ENCODE data around the gene SYT12. TPM values are rescaled to one million over a fixed set of nuclear protein-coding genes. Genes with fewer than 3 reads are reported as not detected.

SYT12 gene
- total and polyA plus RNA-seq, 4 donors, result 0.47 to 12.1 (median 1.4) TPM

- H3K27me3 ChIP-seq (ENCODE audit: control insufficient read depth in 4 of 4, insufficient read depth in 4 of 4, low read length in 3 of 4), result no peaks in the 10 kb centered on the region
- WGBS, result 81% methylated on average over 2 of the region's 2 CpGs
- H3K4me1 ChIP-seq (ENCODE audit: control insufficient read depth in 4 of 4, insufficient read depth in 4 of 4, low read length in 3 of 4), result peaks cover 2 to 11% (median 7%) of the 10 kb centered on the region in 4 donors
- no peak overlapping the region for H3K9ac ChIP-seq (ENCODE audit: low read depth in 1 of 2, low read length in 2 of 2)
- TF ChIP-seq ATF3 (IDR thresholded peaks at IDR 0.05) (no peak), GABPA (IDR thresholded peaks at IDR 0.05 in 1 of 2, conservative IDR thresholded peaks at IDR 0.05 in 1 of 2) (no peak), FOXA1 (IDR thresholded peaks at IDR 0.05) (no peak), EGR1 (IDR thresholded peaks at IDR 0.05; ENCODE audit: low read depth in 2 of 2) (no peak), JUND (IDR thresholded peaks at IDR 0.05) (no peak)
- no peak overlapping the region for H3K4me3 ChIP-seq (ENCODE audit: low read depth in 1 of 3, low read length in 3 of 3)
- H3K36me3 ChIP-seq (ENCODE audit: control insufficient read depth in 4 of 4, insufficient read depth in 3 of 4, low read depth in 1 of 4, low read length in 3 of 4), result no peaks in the 10 kb centered on the region
- DNase-seq (ENCODE audit: low spot score), result no peak
- no peaks in the 10 kb centered on the region for H3K9me3 ChIP-seq (ENCODE audit: control insufficient read depth in 4 of 4, low read length in 3 of 4)
- no peak overlapping the region for H3K27ac ChIP-seq (ENCODE audit: low read depth in 1 of 2, low read length in 2 of 2)
Observed at GRCh38 chr11:66992041-66992440, 30.9 kb upstream of the SYT12 start.

DNA sequence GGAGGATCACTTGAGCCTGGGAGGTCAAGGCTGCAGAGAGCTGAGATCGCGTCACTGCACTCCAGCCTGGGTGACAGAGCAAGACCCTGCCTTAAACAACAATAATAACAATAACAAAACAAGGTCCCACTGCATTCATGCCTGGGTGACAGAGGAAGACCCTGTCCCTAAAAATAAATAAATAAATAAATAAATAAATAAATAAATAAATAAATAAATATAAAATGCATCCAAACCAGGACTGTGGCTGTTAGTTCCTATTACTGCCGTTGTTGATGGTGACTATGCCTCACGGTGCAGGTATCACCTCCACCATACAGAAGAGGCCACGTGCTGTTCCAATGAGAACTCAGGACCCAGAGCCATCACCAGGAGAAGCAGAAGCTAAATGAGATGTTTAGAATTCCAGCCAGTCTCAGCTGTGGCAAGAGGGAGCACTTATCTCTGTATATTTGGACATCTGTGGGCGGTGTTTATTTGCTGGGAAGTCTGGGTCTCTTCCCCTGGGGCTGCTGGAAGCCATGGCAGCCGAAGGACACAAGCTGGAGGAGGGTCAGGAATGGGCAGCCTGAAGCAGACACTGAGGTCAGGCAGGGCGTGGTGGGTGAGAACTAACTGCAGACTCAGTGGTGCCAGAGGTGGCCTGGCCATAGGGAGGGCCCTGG lies 26.2 kb upstream of the SYT12 start:
- Histone ChIP-seq H3K36me3 (ENCODE audit: control insufficient read depth in 4 of 4, insufficient read depth in 3 of 4, low read depth in 1 of 4, low read length in 3 of 4) (no peaks in the 10 kb centered on the region), H3K9ac (ENCODE audit: low read depth in 1 of 2, low read length in 2 of 2) (no peak overlapping the region), H3K9me3 (ENCODE audit: control insufficient read depth in 4 of 4, low read length in 3 of 4) (no peaks in the 10 kb centered on the region), H3K27me3 (ENCODE audit: control insufficient read depth in 4 of 4, insufficient read depth in 4 of 4, low read length in 3 of 4) (no peaks in the 10 kb centered on the region), H3K27ac (ENCODE audit: low read depth in 1 of 2, low read length in 2 of 2) (no peak overlapping the region), H3K4me1 (ENCODE audit: control insufficient read depth in 4 of 4, insufficient read depth in 4 of 4, low read length in 3 of 4) (peaks cover 0 to 9% (median 4%) of the 10 kb centered on the region in 4 donors), H3K4me3 (ENCODE audit: low read depth in 1 of 3, low read length in 3 of 3) (no peak overlapping the region)
- no peak for DNase-seq (ENCODE audit: low spot score)
- WGBS, result 71% methylated on average over 8 of the region's 8 CpGs
- TF ChIP-seq HNF4A (conservative IDR thresholded peaks at IDR 0.05) (no peak), YY1 (IDR thresholded peaks at IDR 0.05) (no peak), GABPA (IDR thresholded peaks at IDR 0.05 in 1 of 2, conservative IDR thresholded peaks at IDR 0.05 in 1 of 2) (no peak), NR2F2 (IDR thresholded peaks at IDR 0.05) (no peak), JUND (IDR thresholded peaks at IDR 0.05) (no peak)

GRCh38 chr11:66999555-66999954 lies 23.4 kb upstream of the SYT12 start:
- Histone ChIP-seq H3K9ac (ENCODE audit: low read depth in 1 of 2, low read length in 2 of 2) (no peak overlapping the region), H3K4me1 (ENCODE audit: control insufficient read depth in 4 of 4, insufficient read depth in 4 of 4, low read length in 3 of 4) (peaks cover 5 to 30% (median 24%) of the 10 kb centered on the region in 4 donors), H3K4me3 (ENCODE audit: low read depth in 1 of 3, low read length in 3 of 3) (no peak overlapping the region), H3K27me3 (ENCODE audit: control insufficient read depth in 4 of 4, insufficient read depth in 4 of 4, low read length in 3 of 4) (no peaks in the 10 kb centered on the region), H3K9me3 (ENCODE audit: control insufficient read depth in 4 of 4, low read length in 3 of 4) (no peaks in the 10 kb centered on the region), H3K27ac (ENCODE audit: low read depth in 1 of 2, low read length in 2 of 2) (no peak overlapping the region), H3K36me3 (ENCODE audit: control insufficient read depth in 4 of 4, insufficient read depth in 3 of 4, low read depth in 1 of 4, low read length in 3 of 4) (no peaks in the 10 kb centered on the region)
- WGBS, result 93% methylated on average over 7 of the region's 7 CpGs
- no peak for DNase-seq (ENCODE audit: low spot score)
- TF ChIP-seq FOXA2 (IDR thresholded peaks at IDR 0.05), result no peak
- no peak for TF ChIP-seq JUND (IDR thresholded peaks at IDR 0.05)
- no peak for TF ChIP-seq HNF4G (IDR thresholded peaks at IDR 0.05)
- TF ChIP-seq HNF4A (conservative IDR thresholded peaks at IDR 0.05), result no peak
- TF ChIP-seq, protein P1, sequence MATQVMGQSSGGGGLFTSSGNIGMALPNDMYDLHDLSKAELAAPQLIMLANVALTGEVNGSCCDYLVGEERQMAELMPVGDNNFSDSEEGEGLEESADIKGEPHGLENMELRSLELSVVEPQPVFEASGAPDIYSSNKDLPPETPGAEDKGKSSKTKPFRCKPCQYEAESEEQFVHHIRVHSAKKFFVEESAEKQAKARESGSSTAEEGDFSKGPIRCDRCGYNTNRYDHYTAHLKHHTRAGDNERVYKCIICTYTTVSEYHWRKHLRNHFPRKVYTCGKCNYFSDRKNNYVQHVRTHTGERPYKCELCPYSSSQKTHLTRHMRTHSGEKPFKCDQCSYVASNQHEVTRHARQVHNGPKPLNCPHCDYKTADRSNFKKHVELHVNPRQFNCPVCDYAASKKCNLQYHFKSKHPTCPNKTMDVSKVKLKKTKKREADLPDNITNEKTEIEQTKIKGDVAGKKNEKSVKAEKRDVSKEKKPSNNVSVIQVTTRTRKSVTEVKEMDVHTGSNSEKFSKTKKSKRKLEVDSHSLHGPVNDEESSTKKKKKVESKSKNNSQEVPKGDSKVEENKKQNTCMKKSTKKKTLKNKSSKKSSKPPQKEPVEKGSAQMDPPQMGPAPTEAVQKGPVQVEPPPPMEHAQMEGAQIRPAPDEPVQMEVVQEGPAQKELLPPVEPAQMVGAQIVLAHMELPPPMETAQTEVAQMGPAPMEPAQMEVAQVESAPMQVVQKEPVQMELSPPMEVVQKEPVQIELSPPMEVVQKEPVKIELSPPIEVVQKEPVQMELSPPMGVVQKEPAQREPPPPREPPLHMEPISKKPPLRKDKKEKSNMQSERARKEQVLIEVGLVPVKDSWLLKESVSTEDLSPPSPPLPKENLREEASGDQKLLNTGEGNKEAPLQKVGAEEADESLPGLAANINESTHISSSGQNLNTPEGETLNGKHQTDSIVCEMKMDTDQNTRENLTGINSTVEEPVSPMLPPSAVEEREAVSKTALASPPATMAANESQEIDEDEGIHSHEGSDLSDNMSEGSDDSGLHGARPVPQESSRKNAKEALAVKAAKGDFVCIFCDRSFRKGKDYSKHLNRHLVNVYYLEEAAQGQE (IDR thresholded peaks at IDR 0.05), result no peak
- no peak for TF ChIP-seq RXRA (IDR thresholded peaks at IDR 0.05)
- no peak for TF ChIP-seq SP1 (IDR thresholded peaks at IDR 0.05)
- no peak for TF ChIP-seq NR2F2 (IDR thresholded peaks at IDR 0.05)
- TF ChIP-seq GABPA (IDR thresholded peaks at IDR 0.05 in 1 of 2, conservative IDR thresholded peaks at IDR 0.05 in 1 of 2), result no peak
- TF ChIP-seq EGR1 (IDR thresholded peaks at IDR 0.05; ENCODE audit: low read depth in 2 of 2), result no peak
- TF ChIP-seq YY1 (IDR thresholded peaks at IDR 0.05), result no peak
- no peak for TF ChIP-seq ZBTB33 (IDR thresholded peaks at IDR 0.05)
- TF ChIP-seq CTCF (IDR thresholded peaks at IDR 0.05; ENCODE audit: low read depth, low read length, missing input control), result no peak
- TF ChIP-seq RAD21 (IDR thresholded peaks at IDR 0.05), result no peak
- TF ChIP-seq FOXA1 (IDR thresholded peaks at IDR 0.05), result no peak
- no peak for TF ChIP-seq TAF1 (conservative IDR thresholded peaks at IDR 0.05)
- TF ChIP-seq ATF3 (IDR thresholded peaks at IDR 0.05), result no peak
- no peak for TF ChIP-seq MAX (IDR thresholded peaks at IDR 0.05)
